NCI-H2227 (cell line): ENCODE measurements around the gene MYO1D.
A peak's percentile ranks its signal among the peaks of the same experiment; 100 is the strongest.
"Not testable (repeated sequence)": the region's sequence is repeated elsewhere in the genome, so short reads cannot be mapped to it uniquely, and the experiment has no call there.

Experiments
- DNase-seq: peaks from one replicate; lab custom pipeline; 2025; ENCODE audit not compliant: unreplicated experiment; lab: John Stamatoyannopoulos, UW

The MYO1D gene

DNA sequence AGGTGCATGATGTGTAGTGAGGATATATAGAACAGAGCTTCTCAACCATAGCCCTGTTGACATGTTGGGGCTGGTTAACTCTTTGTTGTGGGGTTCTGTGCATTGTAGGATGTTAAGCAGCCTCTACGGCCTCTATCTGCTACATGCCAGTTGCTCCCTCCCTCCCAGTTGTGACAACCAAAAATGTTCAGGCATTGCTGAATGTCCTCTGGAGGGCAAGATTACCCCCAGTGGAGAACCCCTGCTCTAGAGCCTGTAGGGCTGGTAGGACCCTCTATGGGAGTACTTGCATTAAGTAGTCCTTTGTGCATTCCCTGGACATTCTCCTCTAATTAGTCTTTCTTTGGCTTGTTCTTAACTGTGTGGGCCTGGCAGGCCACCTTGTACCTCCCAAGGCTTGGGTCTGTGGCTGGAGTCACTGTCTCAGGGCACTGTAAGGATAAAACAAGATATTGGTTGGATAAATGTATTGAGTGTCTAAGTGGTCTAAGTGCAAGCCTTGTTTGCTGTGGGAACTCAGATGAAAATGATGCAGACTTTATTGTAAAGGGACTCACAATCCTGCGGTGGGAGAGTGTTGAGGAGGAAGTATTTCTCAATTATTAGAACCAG, 19.8 kb upstream of the MYO1D start:
- no peak for DNase-seq

DNA sequence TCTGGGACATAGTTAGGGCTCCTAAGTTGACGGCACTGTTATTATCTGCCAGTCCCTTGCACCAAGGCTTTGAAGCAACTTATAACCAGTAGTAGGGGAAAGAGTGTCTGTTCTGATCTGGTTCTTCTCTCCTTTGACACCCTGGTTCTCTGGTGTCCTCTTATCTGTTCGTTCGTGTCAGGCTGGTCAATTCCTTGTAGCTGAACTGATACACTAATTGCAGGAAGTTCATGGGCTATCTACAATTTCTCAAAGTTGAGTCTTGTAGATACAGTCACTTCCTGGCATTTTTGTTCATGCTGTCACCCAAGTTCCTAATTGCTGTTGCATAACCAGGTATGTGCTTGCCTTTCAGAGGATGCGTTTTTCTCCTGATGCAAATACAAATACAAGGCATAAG, 17.3 kb upstream of the MYO1D start:
- DNase-seq: no peak

DNA sequence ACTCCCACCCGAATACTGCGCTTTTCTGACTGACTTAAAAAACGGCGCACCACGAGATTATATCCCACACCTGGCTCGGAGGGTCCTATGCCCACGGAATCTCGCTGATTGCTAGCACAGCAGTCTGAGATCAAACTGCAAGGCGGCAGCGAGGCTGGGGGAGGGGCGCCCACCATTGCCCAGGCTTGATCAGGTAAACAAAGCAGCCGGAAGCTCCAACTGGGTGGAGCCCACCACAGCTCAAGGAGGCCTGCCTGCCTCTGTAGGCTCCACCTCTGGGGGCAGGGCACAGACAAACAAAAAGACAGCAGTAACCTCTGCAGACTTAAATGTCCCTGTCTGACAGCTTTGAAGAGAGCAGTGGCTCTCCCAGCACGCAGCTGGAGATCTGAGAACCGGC, 10.5 kb upstream of the MYO1D start:
- not testable (repeated sequence) for DNase-seq

DNA sequence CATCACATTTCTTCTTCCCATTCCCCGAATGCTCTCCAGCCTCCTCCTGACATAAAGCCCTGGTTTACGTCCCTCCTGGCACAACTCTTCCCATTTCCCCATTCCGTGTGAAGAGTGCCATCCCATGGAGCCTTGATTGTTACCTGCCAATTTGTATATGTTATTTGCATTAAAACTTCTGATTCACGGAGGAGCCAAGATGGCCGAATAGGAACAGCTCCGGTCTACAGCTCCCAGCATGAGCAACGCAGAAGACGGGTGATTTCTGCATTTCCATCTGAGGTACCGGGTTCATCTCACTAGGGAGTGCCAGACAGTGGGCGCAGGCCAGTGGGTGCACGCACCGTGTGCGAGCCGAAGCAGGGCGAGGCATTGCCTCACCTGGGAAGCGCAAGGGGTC, 10.0 kb upstream of the MYO1D start:
- not testable (repeated sequence) for DNase-seq

DNA sequence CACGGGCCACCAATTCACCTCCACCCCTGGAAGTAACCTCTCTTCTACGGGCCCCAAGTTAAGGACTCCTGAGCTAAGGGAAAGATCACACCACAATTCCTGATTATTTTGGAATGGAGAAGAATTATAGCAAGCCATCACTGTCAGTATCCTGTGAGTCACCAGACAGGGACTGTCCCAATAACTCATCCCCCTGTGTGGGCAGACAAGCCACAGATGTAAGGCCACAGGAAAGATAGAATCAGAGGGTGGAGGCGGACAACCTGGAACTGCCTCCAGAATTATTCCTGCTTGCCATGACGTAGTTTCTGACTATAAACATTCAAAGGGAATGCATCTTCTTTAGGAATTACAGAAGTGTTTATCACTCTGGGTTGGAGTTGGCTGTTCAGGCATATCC, 5.8 kb upstream of the MYO1D start:
- DNase-seq: no peak

DNA sequence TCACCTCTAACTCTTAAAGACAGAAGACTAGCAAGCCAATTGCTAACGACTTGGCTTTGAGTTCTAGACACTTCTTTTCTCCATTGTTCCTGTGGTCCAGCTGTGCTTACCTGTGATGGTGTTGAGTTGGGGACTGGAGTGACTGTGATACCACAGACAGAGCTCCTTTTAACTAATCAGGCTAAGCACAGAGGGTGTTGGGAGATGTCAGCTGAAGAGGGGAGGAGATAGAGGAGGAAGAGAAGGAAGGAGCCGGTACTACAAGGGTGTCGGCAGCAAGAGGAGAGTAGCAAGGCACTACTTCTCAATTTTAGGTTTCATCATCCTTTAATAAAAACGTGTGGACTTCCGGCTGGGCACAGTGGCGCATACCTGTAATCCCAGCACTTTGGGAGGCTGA, 5.1 kb upstream of the MYO1D start:
- no peak for DNase-seq

DNA sequence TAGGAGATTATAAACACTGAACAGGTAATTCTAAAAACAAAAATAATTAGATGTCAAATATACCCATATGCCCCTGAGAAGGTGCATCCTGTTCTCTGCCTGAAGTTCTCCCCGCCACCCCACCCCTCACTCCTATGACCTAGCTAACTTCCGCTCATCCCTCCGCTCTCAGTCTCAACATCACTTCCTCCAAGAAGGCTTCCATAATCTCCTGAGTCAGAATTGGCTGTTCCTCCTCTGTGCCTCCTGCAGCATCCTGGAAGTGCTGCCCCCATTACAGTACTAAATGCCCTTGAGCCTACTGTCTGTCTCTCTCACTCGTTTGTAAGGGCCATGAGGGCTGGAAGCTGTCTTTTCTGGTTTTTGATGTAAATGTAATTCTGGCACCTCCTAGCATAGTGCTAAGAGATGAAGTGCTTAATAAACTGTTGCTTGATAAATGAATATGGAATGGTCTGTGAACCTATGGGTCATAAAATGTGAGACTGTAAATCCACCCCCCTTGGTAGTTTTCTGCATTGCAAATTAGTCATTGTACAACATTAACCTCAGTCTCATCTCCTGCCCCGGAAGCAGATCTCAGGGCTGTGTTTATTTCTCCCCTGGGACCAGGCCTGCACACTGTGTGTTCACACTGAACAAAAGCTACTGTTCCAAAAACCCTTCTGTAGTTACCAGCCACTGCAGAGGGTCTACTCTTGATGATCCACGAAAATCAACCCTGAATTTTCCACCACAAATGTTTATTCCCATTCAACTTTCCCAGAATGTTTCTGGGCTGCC, 3.9 kb upstream of the MYO1D start:
- no peak for DNase-seq

DNA sequence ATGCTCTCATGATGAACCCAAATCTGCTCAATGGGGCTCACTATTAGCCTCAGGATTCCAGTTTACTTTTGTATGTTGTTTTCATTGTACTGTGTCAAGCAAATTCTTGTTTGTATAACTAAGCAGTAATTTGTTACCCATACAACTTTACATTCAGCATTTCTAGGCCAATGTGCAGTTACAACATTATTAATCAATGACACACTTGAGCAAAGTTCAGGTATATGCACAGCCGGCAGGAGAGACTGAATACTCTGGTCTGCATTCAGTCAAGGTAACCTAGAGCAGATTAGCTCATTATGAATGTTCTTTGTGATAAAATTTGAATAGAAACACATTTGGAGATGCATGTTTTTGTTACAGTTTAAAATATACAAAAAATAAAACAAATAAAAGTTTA, 2.2 kb upstream of the MYO1D start:
- no peak for DNase-seq

DNA sequence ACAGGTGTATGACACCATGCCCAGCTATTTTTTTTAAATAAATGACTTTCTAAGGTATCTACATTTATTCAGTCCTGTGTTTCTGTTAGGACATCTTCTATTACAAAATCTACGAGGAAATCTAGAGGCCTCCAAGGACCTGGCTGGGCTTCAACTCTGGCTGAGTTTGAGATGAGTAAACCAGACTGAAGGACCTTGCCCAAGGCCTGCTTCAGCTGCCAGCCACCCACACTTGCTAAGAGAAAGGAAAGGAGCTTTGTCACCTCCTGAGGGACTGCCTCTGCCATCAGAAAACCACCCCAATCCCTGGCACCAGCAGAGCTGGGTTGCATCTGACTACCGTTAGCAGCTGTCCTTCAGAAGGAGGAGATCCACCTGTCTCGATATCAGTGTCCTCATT, 1.3 kb upstream of the MYO1D start:
- no peak for DNase-seq

DNA sequence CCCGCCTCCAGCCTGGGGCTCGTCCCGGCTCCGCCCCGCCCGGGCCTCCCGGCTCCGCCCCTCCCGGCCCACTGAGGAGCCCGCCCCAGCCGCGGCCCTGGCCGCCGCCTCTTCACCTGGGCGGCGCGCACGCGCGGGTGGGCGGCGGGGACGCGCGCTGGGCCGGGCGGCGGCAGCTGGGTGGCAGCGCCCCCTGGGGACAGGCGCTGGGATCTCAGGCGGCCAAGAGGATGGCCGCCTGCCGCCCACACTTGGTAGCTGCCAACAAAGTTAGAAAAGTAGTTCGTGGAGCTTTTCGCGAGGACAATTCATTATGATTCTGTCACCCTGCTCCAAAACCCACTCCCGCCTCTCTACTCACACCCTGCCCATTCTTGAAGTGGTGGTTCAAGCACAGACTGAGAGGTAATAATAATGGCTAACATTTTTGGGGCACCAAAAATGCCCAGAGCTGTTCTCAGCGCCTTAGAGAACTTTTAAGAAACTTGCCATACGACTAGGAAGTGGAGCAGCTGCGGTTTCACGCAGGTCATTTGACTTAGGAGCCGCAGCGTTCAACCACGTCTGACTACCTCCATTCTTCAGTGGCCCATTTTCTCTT, 340 bp upstream of the MYO1D start:
- DNase-seq: peak; percentile 91

DNA sequence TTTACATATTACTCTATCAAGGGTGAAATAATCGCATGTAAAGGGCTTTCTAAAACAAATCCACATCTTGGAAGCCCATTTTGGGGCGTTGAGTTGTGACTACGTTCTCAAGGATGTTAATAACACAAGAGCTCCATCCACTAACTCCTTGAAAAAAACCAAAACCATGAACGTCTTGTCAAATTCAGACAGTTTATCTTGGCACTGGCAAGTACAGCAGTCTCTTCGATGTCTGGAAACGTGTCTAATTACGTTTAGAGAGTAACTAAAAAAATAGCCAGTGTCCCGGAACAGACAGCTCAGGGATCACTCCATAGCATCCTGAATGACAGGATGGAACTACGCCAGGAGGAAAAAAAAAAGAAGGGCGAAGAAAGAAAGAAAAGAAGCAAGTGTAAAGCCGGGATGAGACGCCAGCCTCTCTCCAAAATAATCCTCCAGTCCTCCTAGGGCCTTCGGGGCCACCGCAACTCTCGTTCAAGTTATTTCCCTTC, 954 bp downstream of the MYO1D start:
- peak; percentile 36 for DNase-seq

DNA sequence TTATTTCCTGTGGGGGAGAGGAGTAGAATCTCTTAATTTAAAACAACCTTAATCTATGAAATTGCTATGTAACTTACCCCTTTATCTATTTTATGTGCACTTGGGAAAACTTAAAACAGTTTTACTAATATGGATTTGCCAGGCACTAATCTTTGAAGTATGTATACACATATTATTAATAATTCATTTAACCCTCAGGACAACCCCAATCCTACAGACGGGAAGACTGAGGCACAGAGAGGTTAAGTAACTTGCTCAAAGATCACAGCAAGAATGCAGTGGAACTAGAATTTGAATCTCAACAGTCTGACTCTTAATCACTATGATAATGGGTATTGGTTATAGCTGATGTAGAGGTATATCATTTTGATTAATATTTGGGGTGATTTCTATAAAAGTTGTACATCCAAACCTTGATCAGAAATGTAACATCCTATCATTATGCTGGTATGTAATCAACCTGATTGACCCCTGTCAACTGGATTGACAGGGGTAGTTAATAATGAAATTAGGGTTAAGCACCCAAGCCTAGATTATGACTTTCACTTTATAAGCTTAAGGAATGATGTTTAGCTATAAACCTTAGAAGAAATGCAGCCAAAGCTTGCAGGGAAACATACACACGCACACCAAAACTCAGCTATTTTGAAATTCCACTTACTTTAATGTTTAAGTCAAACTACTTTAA, 1.6 kb downstream of the MYO1D start:
- no peak for DNase-seq

DNA sequence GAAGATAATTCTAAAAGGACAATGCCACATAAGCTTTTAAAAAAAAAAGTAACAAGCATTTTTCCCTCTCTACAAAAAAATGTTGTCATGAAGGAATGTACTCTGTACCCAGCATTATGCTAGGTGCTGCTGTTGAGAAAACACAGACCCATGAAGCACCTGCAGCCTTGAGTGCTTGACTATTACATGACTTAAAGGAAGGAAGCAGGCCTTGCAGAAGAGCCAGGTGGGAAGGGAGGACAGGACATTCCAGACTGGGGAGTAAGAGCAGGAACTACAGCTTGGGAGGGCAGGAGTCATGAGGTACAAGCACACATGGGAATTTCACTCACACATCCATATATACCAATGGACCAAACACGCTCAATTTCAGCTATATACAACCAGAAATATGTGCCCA, 3.8 kb downstream of the MYO1D start:
- no peak for DNase-seq

DNA sequence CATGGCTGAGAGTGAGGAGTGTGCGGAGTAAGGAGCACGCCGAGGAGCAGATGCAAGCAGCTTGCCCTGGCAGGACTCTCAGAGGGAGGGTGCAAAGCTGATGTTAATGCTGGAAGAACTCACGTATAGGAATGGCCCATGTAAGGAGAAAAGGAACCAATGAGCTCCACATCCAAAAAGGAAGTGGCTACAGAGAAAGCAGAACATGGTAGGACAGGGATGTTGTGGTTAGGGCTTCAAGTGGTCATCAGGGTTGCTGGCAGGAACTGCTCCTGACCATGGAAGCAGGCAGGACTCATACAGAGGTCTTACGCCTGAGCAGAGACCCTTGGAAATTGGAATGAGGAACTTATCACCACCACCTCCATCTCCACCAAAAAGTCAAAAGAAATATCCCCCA, 5.2 kb downstream of the MYO1D start:
- no peak for DNase-seq

DNA sequence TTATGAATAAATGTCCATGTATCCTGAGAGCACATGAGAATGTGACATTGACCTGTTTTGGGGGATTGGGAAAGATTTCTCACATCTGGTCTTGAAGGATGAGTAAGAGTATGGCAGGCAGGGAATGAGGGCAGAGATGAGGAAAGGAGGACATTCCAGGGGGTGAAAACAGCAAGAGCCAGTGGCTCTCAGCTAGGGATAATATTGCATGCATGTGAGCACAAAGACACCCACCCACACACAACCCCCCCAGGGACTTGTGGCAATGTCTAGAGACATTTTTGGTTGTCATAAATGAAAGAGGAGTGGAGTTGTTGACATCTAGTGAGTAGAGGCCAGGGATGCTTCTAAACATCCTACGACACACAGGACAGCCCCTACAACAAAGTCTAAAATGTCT, 6.0 kb downstream of the MYO1D start:
- DNase-seq: no peak

DNA sequence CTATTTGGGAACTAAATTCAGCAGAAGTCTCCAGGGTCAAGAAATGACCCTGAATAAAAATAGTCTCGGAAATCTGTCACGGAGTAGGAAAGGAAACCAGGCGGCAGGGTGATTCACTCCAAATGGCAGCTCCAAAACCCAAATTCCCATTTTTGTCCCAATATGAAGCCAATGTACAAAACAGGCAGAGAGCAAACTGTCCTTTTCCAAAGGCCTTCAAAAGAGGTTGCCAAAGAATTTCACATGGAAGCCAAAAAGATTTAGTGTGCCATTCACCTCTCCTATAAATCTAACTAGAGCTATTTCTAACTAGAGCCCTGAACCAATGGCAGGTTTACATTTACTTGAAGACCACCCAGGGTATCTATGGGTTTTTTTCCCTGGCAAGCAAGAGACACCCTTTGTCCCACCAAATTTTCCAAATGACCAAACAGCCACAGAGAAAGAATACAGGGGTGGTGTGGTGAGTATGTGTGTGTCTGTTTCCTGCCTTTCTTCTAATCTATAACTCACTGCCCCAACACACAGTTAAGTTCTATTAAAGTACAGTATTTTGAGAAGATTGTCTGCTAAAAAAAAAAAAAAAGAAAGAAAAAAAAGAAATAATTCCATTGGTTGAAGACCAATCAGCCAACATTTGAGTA, 6.8 kb downstream of the MYO1D start:
- no peak for DNase-seq

DNA sequence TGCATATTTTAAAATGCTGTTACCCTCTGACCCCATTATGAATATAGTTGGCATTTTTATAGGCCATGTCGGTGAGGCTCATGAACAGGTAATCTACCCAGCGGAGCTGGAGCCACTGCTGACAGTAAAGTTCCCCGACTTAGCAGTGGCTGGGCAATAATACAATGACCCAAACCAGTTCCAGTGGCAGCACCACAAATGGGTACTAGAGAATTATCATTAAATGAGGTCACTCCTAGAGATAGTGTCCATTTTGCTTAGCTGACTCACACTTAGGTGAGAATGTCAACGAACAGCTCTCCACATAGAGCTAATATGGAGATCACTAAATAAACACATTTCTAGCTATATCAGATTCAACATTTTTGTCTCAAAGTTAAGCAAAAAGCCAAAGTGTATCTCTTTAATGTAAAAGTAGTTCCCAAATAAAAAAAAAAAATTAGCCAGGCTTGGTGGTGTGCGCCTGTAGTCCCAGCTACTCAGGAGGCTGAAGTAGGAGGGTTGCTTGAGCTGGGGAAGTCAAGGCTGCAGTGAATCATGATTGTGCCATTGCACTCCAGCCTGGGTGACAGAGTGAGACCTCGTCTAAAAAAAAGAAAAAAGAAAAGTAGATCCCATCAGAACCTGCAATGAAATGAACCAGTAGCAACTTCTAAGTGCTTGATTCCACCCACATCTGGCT, 7.4 kb downstream of the MYO1D start:
- DNase-seq: no peak

DNA sequence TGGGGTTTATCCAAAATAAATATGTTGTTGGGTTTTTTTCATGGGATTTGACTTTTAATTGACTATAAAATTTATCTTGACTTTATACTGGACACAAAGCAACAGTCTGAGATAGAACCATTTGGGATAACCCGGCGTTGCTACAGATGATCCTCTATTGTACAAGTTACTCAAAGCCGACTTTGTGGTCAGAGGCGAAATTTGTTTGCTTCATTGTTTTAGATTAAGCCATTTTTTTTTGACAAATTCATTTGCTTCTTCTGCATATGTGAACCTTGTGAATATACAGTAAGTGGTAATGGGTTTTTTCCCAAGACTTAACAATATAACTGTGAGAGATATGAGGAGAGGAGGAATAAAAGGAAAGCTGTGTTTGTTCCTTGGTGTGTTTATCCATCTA, 11.8 kb downstream of the MYO1D start:
- no peak for DNase-seq

DNA sequence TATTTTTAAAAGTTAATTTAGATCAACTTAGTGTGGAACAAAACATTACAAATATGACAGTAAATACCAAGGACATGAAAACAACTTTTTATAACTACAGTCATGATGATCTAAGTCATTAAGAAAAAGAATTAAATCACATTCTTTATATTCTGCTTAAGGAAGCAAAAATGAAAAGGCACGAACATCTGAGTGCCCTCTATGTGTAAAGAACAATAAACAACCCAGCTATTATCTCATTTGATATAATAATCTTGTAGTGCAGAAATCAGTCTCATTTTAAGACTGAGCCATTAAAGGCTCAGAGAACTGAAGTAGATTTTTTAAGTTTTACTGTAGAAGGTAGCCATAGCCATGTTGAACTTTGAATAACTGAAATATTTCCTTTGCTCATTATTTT, 13.4 kb downstream of the MYO1D start:
- DNase-seq: no peak

DNA sequence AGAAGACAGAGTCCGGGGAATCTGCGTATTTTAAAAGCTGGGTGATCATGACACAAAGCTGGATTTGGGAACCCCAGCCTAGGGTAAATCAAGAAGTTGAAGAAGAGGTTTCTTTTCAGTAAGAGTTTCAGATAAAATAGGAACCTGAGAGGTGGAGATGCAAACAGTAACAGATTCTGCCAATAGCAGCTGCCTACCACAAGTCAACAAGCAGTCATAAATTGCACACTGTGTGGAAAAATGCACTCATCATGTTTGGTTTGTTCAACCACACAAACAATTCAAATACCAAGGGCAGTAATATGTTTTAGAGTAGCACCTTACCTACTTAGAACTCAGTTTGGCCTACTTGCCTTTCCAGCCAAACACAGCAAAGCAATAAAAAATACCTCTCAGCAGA, 14.0 kb downstream of the MYO1D start:
- DNase-seq: no peak

DNA sequence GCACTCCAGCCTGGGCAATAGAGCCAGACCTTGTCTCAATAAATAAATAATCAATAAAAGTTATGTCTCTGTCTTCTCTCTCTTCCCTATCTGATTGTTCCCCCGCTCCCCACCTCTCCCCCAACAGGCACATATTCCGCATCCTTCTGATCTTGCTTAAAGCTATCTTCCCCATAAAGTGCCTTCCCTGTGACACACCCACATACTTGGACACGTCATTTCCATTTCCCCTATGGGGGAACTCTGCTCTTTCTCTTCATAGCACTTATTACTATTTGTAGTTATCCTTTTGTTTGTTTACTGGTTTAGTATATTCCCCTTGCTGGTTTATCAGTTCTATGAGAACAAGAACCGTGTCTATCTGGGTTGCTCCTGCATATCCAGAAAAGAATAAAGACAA, 14.9 kb downstream of the MYO1D start:
- no peak for DNase-seq
